VCaP (cell line): ENCODE data around the gene ARHGEF11.

ENCODE experiments used
- H3K27ac ChIP-seq: fragments of 450-650 bp; 2 replicates; pipeline ENCODE4 v1.5.1; 2017
- TF ChIP-seq, protein P1 (sequence below): fragments of 450-650 bp; conservative IDR thresholded peaks from 2 replicates; pipeline ENCODE4 v1.5.1; 2017; ENCODE audit warnings: mild to moderate bottlenecking, moderate library complexity

ARHGEF11 gene

DNA sequence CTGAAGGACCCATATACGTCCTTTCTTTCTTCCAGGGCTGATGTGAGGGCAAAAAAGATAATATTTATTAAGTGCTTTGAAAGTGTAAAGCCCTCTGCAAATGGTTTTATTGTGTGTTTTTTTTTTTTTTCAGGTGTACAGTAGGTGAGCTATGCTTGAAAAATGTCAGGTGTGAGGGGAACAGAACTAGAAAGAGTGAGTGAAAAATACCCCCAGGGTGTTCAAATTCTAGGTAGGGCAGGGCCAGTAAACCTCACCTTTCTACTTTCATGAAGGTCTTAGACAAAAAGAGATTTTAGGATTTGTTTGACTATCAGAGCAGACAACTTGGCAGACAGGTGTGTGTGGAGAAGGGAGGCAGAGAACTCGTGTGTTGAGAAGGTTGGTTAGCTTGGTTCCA is 51.3 kb downstream of the ARHGEF11 start:
- TF ChIP-seq, protein P1, sequence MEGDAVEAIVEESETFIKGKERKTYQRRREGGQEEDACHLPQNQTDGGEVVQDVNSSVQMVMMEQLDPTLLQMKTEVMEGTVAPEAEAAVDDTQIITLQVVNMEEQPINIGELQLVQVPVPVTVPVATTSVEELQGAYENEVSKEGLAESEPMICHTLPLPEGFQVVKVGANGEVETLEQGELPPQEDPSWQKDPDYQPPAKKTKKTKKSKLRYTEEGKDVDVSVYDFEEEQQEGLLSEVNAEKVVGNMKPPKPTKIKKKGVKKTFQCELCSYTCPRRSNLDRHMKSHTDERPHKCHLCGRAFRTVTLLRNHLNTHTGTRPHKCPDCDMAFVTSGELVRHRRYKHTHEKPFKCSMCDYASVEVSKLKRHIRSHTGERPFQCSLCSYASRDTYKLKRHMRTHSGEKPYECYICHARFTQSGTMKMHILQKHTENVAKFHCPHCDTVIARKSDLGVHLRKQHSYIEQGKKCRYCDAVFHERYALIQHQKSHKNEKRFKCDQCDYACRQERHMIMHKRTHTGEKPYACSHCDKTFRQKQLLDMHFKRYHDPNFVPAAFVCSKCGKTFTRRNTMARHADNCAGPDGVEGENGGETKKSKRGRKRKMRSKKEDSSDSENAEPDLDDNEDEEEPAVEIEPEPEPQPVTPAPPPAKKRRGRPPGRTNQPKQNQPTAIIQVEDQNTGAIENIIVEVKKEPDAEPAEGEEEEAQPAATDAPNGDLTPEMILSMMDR: no peak

DNA sequence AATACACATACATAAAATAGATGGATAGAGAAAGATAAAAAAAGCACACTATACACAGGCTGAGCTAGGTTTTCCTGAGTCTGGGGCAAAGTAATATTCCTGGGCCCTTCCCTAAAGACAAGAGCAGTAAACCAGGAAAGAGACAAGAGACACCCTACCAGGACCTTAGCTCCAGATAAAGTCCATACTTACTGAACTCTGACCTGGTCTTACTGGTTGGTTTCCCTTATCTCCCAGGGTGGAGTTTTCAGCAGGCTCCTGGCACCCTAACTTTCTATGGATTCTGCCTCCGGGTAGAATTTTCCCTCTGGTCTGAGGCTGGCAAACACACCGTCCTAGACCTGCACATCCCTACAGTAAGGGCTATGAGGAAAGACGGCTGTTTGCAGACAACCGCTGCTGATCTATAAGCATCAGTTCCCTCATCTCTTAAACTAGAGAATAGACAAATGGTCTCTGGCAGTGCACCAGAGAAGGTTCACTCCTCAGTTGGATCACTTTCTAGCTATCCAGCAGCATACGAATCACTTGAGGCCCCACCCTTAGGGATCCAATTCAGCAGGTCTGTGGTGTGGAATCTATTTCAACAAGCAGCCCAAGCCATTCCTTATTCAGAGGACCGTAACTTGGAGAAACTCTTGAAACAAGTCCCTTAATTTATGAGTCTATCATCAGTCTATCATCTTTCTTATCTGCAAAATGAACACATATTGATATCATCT is 52.0 kb downstream of the ARHGEF11 start:
- TF ChIP-seq, protein P1: no peak
- H3K27ac ChIP-seq: no peak overlapping the region

More for the DNA sequence above, 51.3 kb downstream of the ARHGEF11 start:
- H3K27ac ChIP-seq: no peak overlapping the region

DNA sequence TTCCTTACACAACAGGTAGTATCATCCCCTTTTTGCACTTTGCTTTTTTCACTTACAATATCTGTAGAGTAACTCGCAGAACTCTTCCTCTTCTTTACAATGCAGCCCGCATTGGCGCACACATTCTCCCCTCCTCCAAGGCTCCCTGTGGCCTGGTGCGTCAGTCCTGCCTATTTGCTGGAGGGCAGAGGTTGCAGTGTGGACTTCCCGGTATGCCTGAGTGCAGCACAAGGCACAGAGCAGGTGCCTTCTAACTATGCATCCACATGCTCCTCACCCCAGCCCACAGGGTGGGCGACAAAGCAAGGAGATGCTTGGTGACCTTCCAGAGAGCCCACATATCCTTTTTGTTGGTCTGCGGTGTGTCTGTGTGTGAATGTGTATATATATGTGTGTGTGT is 53.3 kb downstream of the ARHGEF11 start:
- no peak overlapping the region for H3K27ac ChIP-seq
- TF ChIP-seq, protein P1: no peak

DNA sequence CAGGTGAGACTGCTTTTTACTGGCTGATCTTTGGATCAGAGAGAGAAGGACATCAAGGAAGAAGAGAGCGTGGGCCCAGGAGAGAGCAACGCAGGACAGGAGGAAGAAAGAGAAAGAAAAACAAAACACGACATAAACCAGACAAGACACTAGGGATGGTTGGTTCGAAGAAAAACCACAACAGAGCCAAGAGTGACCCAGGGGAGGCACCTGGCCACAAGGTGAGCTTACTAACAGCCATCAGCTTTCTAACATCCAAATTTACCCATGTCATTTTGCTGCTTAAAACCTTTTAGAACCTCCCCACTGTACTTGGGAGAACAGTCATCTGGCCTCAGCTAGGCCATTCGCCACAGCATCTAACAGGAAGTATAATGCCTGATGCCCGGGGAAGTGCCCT is 57.8 kb downstream of the ARHGEF11 start:
- H3K27ac ChIP-seq: no peak overlapping the region
- TF ChIP-seq, protein P1: no peak

DNA sequence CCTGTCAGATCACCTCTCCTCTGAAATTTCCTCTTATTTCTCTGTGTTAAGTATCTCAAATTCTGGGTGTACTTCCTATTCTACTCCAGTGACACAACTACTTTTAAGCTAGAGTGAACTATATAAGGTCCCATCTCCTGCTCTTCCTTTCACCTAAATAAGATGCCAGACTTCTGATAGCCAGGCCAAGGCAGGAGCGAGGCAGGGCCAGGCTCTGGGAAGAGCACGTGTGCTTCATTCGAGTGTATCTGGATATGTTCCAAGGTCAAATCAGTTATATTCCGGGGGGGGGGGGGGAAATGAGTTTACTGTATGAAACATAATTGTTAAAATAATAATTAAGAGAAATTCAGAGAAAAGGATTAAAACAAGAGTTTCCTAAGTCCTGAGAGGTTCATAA is 65.0 kb downstream of the ARHGEF11 start:
- TF ChIP-seq, protein P1: no peak
- H3K27ac ChIP-seq: no peak overlapping the region

DNA sequence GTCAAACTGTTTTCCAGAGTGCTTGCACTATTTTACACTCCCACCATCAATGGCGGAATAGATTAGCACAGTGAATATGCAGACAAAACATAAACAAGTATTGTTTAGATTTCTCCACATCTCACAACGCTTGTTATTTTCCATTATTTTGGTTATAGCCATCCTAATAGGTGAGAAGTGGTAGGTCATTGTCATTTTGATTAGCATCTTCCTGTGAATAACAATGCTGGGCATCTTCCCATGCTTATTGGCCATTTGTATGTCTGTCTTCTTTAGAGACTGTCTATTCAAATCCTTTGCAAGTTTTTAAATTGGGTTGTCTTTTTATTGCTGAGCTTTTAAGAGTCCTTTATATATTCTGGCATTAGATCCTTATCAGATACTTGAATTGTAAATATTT is 70.5 kb downstream of the ARHGEF11 start:
- TF ChIP-seq, protein P1: no peak
- no peak overlapping the region for H3K27ac ChIP-seq

DNA sequence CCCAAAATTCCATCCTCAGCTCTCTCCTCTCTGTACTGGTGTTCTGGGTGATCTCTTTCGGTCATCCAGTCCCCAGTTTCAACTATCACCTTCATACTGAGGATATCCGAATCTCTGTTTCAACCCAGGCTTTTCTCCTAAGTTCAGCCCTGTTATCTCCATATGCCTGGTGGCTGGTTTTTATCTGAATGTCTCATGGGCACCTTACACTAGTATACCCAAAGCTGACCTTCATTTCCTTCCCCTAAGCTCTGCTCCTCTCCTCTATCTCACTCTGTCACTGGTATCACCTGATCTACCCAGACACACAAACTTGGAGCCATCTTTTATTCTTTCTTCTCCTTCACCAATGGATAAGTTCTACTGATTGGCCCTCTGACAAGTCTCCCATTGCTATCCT is 72.1 kb downstream of the ARHGEF11 start:
- no peak overlapping the region for H3K27ac ChIP-seq
- TF ChIP-seq, protein P1: no peak
